ENCODE data around the gene KANTR.

DNA sequence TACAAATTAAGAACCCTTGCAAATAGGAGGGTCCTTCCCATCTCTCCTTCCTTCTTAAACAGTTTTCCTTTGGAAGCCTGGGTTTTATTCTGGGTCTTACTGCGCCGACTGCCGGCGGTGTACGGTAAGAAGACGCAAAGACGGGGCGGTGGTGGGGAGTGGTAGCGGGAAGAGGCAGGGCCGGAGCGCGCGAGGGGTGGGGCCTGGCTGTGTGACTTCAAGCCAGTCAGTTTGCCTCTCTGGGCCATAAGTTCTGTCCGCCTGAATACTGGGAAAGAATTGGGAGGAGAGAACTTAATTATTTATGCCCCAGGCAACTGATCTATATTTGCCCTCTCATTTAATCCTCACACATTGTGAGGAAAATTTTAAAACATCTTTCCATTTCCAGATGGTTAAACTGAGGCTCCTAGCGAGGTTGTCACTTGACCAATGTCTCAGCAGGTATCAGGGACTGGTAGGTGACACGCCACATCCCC, 726 bp upstream of the KANTR start:
- TF ChIP-seq, protein P1, sequence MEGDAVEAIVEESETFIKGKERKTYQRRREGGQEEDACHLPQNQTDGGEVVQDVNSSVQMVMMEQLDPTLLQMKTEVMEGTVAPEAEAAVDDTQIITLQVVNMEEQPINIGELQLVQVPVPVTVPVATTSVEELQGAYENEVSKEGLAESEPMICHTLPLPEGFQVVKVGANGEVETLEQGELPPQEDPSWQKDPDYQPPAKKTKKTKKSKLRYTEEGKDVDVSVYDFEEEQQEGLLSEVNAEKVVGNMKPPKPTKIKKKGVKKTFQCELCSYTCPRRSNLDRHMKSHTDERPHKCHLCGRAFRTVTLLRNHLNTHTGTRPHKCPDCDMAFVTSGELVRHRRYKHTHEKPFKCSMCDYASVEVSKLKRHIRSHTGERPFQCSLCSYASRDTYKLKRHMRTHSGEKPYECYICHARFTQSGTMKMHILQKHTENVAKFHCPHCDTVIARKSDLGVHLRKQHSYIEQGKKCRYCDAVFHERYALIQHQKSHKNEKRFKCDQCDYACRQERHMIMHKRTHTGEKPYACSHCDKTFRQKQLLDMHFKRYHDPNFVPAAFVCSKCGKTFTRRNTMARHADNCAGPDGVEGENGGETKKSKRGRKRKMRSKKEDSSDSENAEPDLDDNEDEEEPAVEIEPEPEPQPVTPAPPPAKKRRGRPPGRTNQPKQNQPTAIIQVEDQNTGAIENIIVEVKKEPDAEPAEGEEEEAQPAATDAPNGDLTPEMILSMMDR (conservative IDR thresholded peaks at IDR 0.05): peak; percentile 58
- no peak for TF ChIP-seq EZH2 (IDR thresholded peaks at IDR 0.05; ENCODE audit: low read depth)

All from PC-9 (cell line).